Measurements from ENCODE around the gene AMPD3. TPM values are rescaled to one million over a fixed set of nuclear protein-coding genes. Genes with fewer than 3 reads are reported as not detected.

Gene AMPD3
- polyA plus RNA-seq, 1 of the 3 experiments (the other 2 are of a cell fraction), result 1.7 TPM

GRCh38 chr11:10441091-10441490 is 14.0 kb upstream of the AMPD3 start (continued):
- TF ChIP-seq SMC3 (IDR thresholded peaks at IDR 0.05; ENCODE audit: low read depth, low read length), result no peak
- TF ChIP-seq GABPA (IDR thresholded peaks at IDR 0.05; ENCODE audit: low read depth), result no peak
- TF ChIP-seq CHD2 (IDR thresholded peaks at IDR 0.05; ENCODE audit: low read length, partially characterized antibody), result no peak
- TF ChIP-seq TCF12 (IDR thresholded peaks at IDR 0.05), result no peak
- TF ChIP-seq REST (IDR thresholded peaks at IDR 0.05; ENCODE audit: low read depth, low read length), result no peak

DNA sequence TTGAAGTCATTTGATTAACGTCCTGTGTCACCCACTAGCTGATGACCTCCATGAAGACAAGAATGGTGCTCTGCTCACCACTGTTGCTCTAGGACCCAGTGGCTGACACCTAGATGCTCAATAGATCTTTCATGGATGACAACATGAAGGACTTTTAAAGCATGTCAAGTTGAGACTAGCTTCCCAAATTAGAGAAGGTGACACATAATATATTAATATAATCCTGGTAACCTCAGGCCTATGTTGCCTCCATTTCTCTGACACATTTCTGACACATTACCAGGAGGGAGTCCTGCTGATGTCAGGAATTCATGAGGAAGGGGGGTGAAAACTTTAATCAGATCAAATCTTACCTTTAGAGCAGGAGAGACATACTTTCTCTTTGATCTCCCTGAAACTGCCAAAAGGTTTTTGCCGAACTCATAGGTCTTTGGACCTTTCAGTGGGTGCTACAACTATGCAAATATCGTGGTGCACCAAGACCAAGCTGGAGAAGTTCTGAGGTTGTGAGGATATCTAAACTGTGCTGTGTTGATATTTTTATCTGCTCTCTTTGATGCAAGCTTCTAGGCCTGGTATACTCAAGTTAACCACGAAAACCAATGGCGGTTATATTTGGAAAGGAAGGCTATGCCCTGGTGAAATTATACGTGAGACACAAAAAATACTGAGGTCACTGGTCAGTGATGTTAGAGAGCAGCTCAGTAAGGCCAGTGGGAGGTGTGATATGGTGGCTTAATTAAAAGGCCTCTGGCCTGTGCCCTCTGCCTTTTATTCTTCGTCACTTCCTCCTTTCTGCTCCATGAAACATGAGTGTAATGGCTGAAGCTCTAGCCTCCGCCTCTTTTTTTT is 13.2 kb upstream of the AMPD3 start:
- Histone ChIP-seq H3K4me2 (no peak overlapping the region), H3K36me3 (replicated peaks in 1 of 2; ENCODE audit: control insufficient read depth in 1 of 2, insufficient read depth in 2 of 2, low read length in 1 of 2) (no peaks in the 10 kb centered on the region), H3K4me1 (ENCODE audit: control insufficient read depth in 1 of 2, insufficient read depth in 2 of 2, low read depth in 1 of 2, low read length in 1 of 2) (peaks cover 0 to 19% of the 10 kb centered on the region in 2 experiments; a peak in 1 of 4 replicates), H3K9me3 (no peaks in the 10 kb centered on the region), H3K9me2 (no peaks in the 10 kb centered on the region), H2AFZ (ENCODE audit: low read depth) (no peak overlapping the region), H3K9ac (no peak overlapping the region), H4K20me1 (ENCODE audit: insufficient read depth) (no peaks in the 10 kb centered on the region), H3K4me3 (ENCODE audit: low read depth in 2 of 2, low read length in 1 of 2) (no peak overlapping the region), H3K79me2 (ENCODE audit: insufficient read depth) (no peaks in the 10 kb centered on the region), H3K27ac (ENCODE audit: low read depth in 2 of 2, low read length in 1 of 2) (no peak overlapping the region), H3K27me3 (ENCODE audit: insufficient read depth) (no peaks in the 10 kb centered on the region), H3F3A (replicated peaks; ENCODE audit: insufficient read depth) (no peaks in the 10 kb centered on the region)
- no peak for DNase-seq
- POLR2A ChIA-PET, result no interaction called here
- 89% methylated on average over 8 of the region's 8 CpGs for WGBS (ENCODE audit: low lambda C conversion rate)
- TF ChIP-seq ELF1 (IDR thresholded peaks at IDR 0.05), result no peak
- no peak for TF ChIP-seq EZH2phosphoT487 (IDR thresholded peaks at IDR 0.05; ENCODE audit: borderline replicate concordance, low read depth)
- TF ChIP-seq FOSL2 (IDR thresholded peaks at IDR 0.05; ENCODE audit: borderline replicate concordance, low read depth), result no peak
- no peak for TF ChIP-seq YY1 (IDR thresholded peaks at IDR 0.05; ENCODE audit: low read depth)
- TF ChIP-seq USF2 (IDR thresholded peaks at IDR 0.05; ENCODE audit: borderline replicate concordance, low read depth, low read length), result no peak
- CTCF ChIA-PET, result interaction anchor here (1.2 kb wide), 2 partner anchors 14 to 293 kb away, joined by 3 read pairs; no protein-coding TSS in a partner anchor
